Measurements from ENCODE around the gene MTMR2. TPM values are rescaled to one million over a fixed set of nuclear protein-coding genes. Genes with fewer than 3 reads are reported as not detected.
A peak's percentile ranks its signal among the peaks of the same experiment; 100 is the strongest.

The MTMR2 gene
- total RNA-seq, 8 experiments from 2014 or later: 20.1 to 47.8 (median 38.3) TPM

DNA sequence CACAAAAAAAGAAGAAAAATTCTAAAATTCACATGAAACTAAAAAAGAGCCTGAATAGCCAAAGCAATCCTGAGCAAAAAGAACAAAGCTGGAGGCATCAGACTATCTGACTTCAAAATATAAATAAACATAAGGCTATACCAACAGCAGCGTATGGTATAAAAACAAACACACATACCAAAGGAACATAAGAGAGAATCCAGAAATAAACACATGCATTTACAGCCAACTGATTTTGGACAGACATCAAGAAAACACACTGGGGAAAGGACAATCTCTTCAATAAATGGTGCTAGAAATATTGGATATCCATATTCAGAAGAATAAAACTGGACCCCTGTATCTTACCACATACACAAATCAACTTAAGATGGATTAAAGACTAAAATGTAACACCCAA lies 2.8 kb upstream of the MTMR2 start:
- ATAC-seq (replicated peaks in 6 of 8): no peak

DNA sequence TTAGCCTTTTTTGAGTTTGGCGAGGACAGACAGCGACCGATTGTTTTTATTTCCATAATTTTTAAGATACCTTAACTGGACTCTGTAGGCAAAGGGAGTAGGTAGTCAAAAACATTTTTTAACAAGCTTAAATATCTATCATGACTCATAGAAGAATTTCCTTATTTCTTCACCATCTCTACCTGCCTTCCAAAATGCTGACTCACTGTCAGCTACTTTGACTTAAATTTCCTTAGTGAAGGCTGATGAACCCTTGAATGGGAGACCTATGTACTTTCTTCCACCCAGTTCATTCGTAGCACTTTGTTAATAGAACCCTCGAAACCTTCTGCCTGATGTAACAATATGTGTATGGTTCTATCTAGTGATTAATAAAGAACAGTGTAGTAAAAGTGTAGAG lies 1.1 kb upstream of the MTMR2 start:
- H3K27ac ChIP-seq: no peak overlapping the region
- WGBS, 10 experiments: 50 to 100% (median 79%) methylated on average over 2 to 5 of the region's 5 CpGs
- in situ Hi-C loops (cut with MboI; ENCODE audit: low pct_unique_long_range_greater_than_20kb in 2 of 9, low sequenced_read_pairs in 9 of 9, unreplicated experiment in 9 of 9): no loop called here
- ATAC-seq (replicated peaks in 6 of 8): no peak
- peaks cover 6 to 10% of the 10 kb centered on the region in 2 donors for H3K4me1 ChIP-seq (replicated peaks in 1 of 2)
- H3K4me3 ChIP-seq: peak overlapping the region; percentile 82 to 100 (median 95)

More for the DNA sequence above, 2.8 kb upstream of the MTMR2 start:
- H3K27ac ChIP-seq: no peak overlapping the region
- H3K4me3 ChIP-seq: no peak overlapping the region
- in situ Hi-C loops (cut with MboI; ENCODE audit: low pct_unique_long_range_greater_than_20kb in 2 of 9, low sequenced_read_pairs in 9 of 9, unreplicated experiment in 9 of 9): no loop called here
- H3K4me1 ChIP-seq (replicated peaks in 1 of 2): peaks cover 6 to 10% of the 10 kb centered on the region in 2 donors
- 83 to 100% (median 100%) methylated on average over 1 of the region's 1 CpG; no CpG with 5 or more reads in 1 of the 10 experiments for WGBS, 10 experiments

DNA sequence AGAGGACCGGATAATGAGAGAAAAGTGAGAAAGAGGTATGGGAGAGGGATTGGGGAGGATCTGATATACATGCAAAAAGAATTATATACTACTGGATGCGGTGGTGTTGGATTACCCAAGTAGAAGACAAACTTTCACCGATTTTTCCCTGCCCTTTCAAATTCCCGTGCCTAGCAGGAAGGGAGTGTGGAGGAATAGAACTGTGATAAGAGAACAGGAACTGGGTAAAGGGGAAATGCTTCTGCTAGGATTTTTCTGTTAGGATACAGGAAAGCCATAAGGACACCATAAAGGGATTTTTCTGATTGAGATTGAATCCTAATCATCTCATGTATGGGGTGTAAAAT lies 480 bp upstream of the MTMR2 start:
- in situ Hi-C loops (cut with MboI; ENCODE audit: low pct_unique_long_range_greater_than_20kb in 2 of 9, low sequenced_read_pairs in 9 of 9, unreplicated experiment in 9 of 9): no loop called here
- Histone ChIP-seq H3K4me1 (replicated peaks in 1 of 2) (peaks cover 6 to 10% of the 10 kb centered on the region in 2 donors), H3K27ac (peak overlapping the region; percentile 67 to 91), H3K4me3 (peak overlapping the region; percentile 82 to 100 (median 95))
- peak in 7 of 8 experiments; percentile 24 to 41 (median 30) for ATAC-seq (replicated peaks in 6 of 8)
- 0% methylated on average over 1 to 4 of the region's 4 CpGs for WGBS, 10 experiments

DNA sequence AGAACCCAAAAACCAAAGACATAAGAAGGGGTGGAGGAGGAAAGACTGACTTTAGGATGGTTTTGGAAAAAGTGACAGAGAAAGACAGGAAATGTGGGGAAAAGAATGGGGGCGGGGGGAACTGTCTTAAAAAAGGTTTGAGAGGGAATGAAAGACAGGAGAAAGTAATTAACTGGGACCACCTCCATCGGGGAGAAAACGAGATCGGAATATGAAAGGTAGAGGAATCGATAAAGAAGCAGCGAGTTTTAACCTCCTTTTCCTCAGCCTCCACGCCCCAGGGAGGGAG lies 524 bp downstream of the MTMR2 start:
- in situ Hi-C loops (cut with MboI; ENCODE audit: low pct_unique_long_range_greater_than_20kb in 2 of 9, low sequenced_read_pairs in 9 of 9, unreplicated experiment in 9 of 9): no loop called here

DNA sequence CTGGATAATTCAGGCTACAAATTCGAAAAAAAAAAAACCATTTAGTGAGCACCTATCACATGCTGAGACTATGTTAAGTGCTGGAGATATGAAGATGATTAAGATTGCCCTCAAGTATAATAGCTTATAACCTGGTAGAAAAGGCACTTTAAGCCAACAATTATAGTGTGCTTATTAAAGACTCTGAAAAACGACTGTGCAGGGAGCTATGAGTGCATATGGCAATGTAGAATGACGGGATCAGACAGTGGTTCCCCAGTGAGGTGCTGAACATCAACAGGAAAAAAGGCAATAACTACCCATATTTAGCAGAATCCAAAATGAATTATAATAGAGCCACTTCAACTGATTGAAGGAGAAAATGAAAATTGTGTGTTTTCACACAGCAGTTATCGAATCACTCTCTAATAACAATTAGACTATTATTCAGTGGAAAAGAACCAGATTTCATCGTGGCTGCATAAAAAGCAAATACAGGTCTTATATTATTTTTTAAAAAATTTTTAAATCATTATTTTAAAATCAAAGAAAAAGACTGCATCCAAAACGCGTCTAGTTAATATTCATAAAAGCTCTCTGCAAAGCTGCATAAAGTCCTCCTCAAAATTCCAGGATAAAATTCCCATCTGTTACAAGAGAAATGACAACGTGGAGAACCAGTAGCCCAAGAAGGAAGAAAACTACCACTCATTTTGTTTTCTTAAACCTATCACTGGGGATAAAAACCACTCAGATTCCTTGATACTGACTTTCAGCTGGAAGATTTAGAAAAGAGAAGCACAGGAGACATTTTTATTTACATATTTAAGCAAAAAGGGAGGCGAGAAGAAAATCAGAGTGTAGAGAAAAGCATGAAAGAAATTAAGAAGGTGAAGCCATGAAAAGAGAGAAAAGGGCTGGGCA lies 1.1 kb downstream of the MTMR2 start:
- in situ Hi-C loops (cut with MboI; ENCODE audit: low pct_unique_long_range_greater_than_20kb in 2 of 9, low sequenced_read_pairs in 9 of 9, unreplicated experiment in 9 of 9): no loop called here
- peaks cover 6 to 10% of the 10 kb centered on the region in 2 donors for H3K4me1 ChIP-seq (replicated peaks in 1 of 2)
- WGBS, 10 experiments: 1 to 41% (median 22%) methylated on average over 2 to 9 of the region's 9 CpGs
- H3K4me3 ChIP-seq: peak overlapping the region; percentile 82 to 100 (median 95)
- ATAC-seq (replicated peaks in 6 of 8): no peak
- no peak overlapping the region for H3K27ac ChIP-seq

More for the DNA sequence above, 524 bp downstream of the MTMR2 start:
- Histone ChIP-seq H3K4me1 (replicated peaks in 1 of 2) (peaks cover 6 to 10% of the 10 kb centered on the region in 2 donors), H3K4me3 (peak overlapping the region; percentile 82 to 100 (median 95)), H3K27ac (peak overlapping the region; percentile 67 to 91)
- 0 to 4% (median 0%) methylated on average over 1 to 7 of the region's 7 CpGs for WGBS, 10 experiments
- ATAC-seq (replicated peaks in 6 of 8): no peak

DNA sequence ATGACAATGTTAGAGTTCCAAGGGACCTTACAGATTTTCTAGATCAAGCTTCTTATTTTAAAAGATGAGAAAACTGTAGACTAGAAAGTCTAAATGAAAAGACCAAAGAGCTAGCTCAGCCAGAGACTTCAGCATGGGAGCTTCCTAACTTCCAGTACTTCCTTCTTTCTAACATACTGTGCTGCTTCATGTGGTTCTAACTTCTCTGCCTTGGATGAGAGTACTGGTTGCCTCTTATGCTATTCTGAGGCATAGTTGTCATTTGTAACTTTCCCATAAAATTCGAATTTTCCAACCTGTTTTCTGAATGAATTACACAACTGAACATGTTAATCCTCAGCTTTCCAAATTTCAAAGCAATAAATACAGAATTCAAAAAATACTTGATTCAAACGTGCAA lies 1.8 kb downstream of the MTMR2 start:
- no peak overlapping the region for H3K4me3 ChIP-seq
- ATAC-seq (replicated peaks in 6 of 8): no peak
- in situ Hi-C loops (cut with MboI; ENCODE audit: low pct_unique_long_range_greater_than_20kb in 2 of 9, low sequenced_read_pairs in 9 of 9, unreplicated experiment in 9 of 9): no loop called here
- peaks cover 6 to 10% of the 10 kb centered on the region in 2 donors for H3K4me1 ChIP-seq (replicated peaks in 1 of 2)
- H3K27ac ChIP-seq: no peak overlapping the region
- WGBS, 10 experiments: 0 to 47% (median 30%) methylated on average over 1 to 2 of the region's 2 CpGs; no CpG with 5 or more reads in 1 of the 10 experiments

DNA sequence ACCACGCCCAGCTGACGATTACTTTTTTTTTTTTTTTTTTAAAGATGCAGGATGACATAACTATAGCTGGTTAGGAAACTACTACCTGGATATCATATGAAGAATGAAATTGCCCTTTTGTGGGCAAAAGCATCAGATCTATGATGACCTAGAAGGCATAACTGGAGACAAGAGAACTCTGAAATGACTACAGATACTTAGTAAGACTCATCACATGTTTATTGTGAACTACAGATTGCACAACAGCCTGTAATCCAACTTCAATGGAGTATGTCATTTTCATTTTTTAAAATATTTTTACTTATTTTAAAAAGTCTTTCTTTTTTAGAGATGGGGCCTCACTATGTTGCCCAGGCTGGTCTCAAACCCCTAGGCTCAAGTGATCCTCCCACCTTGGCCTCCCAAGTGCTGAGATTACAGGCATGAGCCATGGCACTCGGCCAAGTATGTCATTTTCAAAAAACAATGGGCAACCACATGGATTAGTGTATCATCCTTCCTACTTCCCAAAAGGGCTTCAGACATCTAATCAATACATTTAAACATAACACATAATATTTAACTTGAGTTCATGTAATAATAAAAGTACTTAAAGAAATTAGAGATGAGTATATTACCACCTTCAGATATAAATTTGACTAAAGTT lies 3.3 kb downstream of the MTMR2 start:
- H3K27ac ChIP-seq: no peak overlapping the region
- H3K4me1 ChIP-seq (replicated peaks in 1 of 2): peaks cover 6 to 10% of the 10 kb centered on the region in 2 donors
- H3K4me3 ChIP-seq: no peak overlapping the region
- ATAC-seq (replicated peaks in 6 of 8): no peak
- in situ Hi-C loops (cut with MboI; ENCODE audit: low pct_unique_long_range_greater_than_20kb in 2 of 9, low sequenced_read_pairs in 9 of 9, unreplicated experiment in 9 of 9): no loop called here
- WGBS, 10 experiments: 78 to 100% (median 100%) methylated on average over 1 to 3 of the region's 3 CpGs; no CpG with 5 or more reads in 2 of the 10 experiments

DNA sequence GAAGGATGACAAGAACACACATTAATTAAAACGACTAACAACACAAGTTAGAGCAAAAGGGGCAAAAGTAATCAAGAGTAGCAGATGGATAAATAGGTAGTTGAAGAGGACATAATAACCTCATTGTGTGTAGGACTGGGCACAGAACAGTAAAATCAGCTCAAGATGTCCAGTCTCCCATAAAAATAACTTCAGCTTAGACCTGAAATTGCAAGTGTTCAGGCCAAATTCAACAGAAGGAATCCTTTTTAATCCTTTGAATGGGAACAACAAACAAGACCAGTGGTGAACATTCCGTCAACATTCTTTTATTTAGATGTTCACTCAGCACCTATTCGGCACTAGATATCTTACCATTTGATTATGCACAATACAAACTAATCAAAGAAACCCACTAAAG lies 4.4 kb downstream of the MTMR2 start:
- H3K27ac ChIP-seq: no peak overlapping the region
- no peak overlapping the region for H3K4me3 ChIP-seq
- in situ Hi-C loops (cut with MboI; ENCODE audit: low pct_unique_long_range_greater_than_20kb in 2 of 9, low sequenced_read_pairs in 9 of 9, unreplicated experiment in 9 of 9): no loop called here
- peaks cover 0 to 7% of the 10 kb centered on the region in 2 donors for H3K4me1 ChIP-seq (replicated peaks in 1 of 2)
- ATAC-seq (replicated peaks in 6 of 8): no peak
- WGBS, 10 experiments: 91 to 100% (median 96%) methylated on average over 1 to 3 of the region's 3 CpGs

DNA sequence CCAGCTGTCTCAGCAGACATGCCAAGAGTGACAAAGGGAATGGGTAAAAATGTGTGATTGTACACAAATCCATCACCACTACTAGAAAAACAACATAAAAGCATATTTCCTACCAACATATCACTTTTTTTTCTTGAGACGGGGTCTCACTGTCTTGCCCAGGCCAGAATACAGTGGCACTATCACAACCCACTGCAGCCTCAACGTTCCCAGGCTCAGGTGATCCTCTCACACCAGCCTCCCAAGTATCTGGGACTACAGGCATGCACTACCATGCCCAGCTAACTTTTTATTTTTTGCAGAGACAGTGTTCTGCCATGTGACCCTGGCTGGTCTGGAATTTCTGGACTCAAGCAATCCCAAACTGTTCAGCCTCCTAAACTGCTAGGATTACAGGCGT lies 5.2 kb downstream of the MTMR2 start:
- H3K27ac ChIP-seq: no peak overlapping the region
- in situ Hi-C loops (cut with MboI; ENCODE audit: low pct_unique_long_range_greater_than_20kb in 2 of 9, low sequenced_read_pairs in 9 of 9, unreplicated experiment in 9 of 9): no loop called here
- no peak for ATAC-seq (replicated peaks in 6 of 8)
- 83 to 100% (median 95%) methylated on average over 1 to 3 of the region's 3 CpGs; no CpG with 5 or more reads in 3 of the 10 experiments for WGBS, 10 experiments
- no peak overlapping the region for H3K4me3 ChIP-seq
- peaks cover 0 to 7% of the 10 kb centered on the region in 2 donors for H3K4me1 ChIP-seq (replicated peaks in 1 of 2)

DNA sequence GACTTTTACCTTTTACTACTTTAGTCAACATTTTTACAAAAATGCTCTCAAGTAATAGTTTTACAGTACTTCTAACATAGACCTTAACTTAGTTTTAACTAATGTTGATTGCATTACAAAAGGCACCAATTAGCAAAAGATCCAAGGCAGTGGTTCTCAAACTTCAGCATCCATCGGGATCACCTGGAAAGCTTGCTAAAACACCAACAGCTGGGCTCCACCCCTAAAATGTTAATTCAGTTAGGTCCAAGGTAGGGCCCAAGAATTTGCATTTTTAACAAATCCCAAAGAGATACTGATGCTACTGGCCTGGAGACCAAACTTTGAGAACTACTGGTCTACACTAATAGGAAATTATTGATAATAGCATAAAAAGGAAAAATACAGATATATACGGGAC lies 5.9 kb downstream of the MTMR2 start:
- Histone ChIP-seq H3K4me1 (replicated peaks in 1 of 2) (peaks cover 0 to 7% of the 10 kb centered on the region in 2 donors), H3K4me3 (no peak overlapping the region), H3K27ac (no peak overlapping the region)
- 57 to 100% (median 71%) methylated on average over 1 to 2 of the region's 2 CpGs; no CpG with 5 or more reads in 3 of the 10 experiments for WGBS, 10 experiments
- in situ Hi-C loops (cut with MboI; ENCODE audit: low pct_unique_long_range_greater_than_20kb in 2 of 9, low sequenced_read_pairs in 9 of 9, unreplicated experiment in 9 of 9): no loop called here
- no peak for ATAC-seq (replicated peaks in 6 of 8)

DNA sequence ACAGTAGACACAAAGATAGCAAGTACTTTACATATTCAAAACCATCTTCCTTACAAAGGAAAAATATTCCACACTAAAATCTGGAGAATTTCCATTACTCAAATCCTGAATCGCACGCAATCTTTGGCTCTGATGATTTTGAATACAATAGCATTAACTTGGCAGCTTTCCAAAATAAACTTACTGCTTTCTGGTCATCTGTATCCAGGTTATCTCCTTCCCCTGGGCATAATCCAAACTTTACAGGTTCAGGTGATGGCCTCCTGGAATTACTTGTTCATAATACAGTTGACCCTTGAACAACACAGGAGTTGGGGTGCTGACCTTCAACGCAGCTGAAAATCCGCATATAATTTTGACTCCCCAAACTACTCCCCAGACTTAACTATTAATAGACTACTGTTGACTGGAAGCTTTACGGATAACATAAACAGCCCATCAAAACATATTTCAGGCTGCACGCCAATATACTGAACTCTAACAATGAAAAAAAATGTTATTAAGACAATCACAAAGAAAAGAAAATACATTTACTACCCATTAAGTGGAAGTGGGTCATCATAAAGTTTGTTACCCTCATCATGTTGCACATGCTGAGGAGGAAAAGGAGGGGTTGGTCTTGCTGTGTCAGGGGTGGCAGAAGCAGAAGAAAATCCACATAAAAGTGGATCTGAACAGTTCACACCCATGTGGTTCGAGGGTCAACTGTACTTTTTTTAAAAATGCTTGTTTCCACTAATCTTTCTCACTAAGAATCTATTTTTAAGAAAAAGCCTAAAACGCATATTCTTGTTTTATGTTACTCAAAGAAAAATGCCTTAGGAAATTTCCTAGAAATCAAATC lies 6.5 kb downstream of the MTMR2 start:
- H3K27ac ChIP-seq: no peak overlapping the region
- peak in 1 of 8 experiments; percentile 33 for ATAC-seq (replicated peaks in 6 of 8)
- in situ Hi-C loops (cut with MboI; ENCODE audit: low pct_unique_long_range_greater_than_20kb in 2 of 9, low sequenced_read_pairs in 9 of 9, unreplicated experiment in 9 of 9): no loop called here
- peaks cover 0 to under 1% of the 10 kb centered on the region in 2 donors for H3K4me1 ChIP-seq (replicated peaks in 1 of 2)
- 67 to 98% (median 90%) methylated on average over 1 to 8 of the region's 8 CpGs; no CpG with 5 or more reads in 1 of the 10 experiments for WGBS, 10 experiments
- no peak overlapping the region for H3K4me3 ChIP-seq

DNA sequence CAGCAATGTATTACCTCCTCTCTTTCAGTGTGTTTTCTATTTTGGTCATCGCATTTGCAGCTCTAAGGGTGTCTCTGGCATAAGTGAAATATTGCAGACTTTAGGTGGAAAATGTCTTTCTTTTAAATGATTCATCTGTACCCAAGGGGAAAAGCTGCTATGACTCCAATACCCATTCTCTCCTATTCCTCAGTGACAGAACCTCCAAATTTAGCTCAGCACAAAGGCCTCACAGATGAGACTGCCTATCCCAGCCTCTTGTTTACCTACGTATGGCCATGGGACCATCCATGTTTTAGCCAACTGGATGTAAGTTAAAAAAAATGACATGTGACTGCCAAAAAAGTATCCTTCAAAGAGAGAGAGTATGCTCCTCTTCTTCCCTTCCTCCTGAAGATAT lies 7.9 kb downstream of the MTMR2 start:
- 90 to 100% (median 100%) methylated on average over 1 to 2 of the region's 2 CpGs for WGBS, 10 experiments
- ATAC-seq (replicated peaks in 6 of 8): no peak
- Histone ChIP-seq H3K4me3 (no peak overlapping the region), H3K27ac (no peak overlapping the region), H3K4me1 (replicated peaks in 1 of 2) (no peaks in the 10 kb centered on the region)
- in situ Hi-C loops (cut with MboI; ENCODE audit: low pct_unique_long_range_greater_than_20kb in 2 of 9, low sequenced_read_pairs in 9 of 9, unreplicated experiment in 9 of 9): no loop called here

DNA sequence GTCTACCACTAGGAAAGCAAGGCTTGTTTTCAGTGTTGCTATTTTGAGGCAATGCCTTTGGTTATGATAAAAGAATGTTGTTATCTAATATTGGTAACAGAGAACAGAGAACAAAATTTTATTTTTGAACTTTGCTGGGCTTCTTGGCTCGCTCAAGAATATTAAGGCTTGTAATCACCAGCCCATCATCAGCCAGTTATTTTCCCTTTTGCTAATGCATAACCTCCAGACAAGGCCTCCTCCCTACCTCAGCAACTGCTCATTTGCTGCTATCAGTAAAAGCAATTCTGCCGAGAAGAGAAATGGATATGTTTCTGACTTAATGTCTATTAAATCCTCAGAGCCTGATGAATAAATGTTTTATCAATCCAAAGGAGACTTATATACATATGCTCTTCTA lies 8.9 kb downstream of the MTMR2 start:
- in situ Hi-C loops (cut with MboI; ENCODE audit: low pct_unique_long_range_greater_than_20kb in 2 of 9, low sequenced_read_pairs in 9 of 9, unreplicated experiment in 9 of 9): no loop called here
- Histone ChIP-seq H3K4me3 (no peak overlapping the region), H3K4me1 (replicated peaks in 1 of 2) (no peaks in the 10 kb centered on the region), H3K27ac (no peak overlapping the region)
- 20 to 100% (median 73%) methylated on average over 1 to 2 of the region's 2 CpGs; no CpG with 5 or more reads in 4 of the 10 experiments for WGBS, 10 experiments
- no peak for ATAC-seq (replicated peaks in 6 of 8)

Measured in motor neuron (in vitro differentiated cells).